Sigmoid colon (tissue), 7 donors: ENCODE data around the gene ACTA1. TPM values are rescaled to one million over a fixed set of nuclear protein-coding genes. Genes with fewer than 3 reads are reported as not detected.

Experiments
- DNase-seq: peaks from one replicate; pipeline ENCODE4 v3.0.0-alpha.2; 2019
- H3K27ac ChIP-seq, 4 donors: fragments of 200-600 bp; sonication (generic); one replicate each; pipeline ENCODE4 v1.5.1; 2016 to 2019; ENCODE audit warnings: mild to moderate bottlenecking in 1 of 4
- H3K27me3 ChIP-seq, 3 donors: fragments of 200-600 bp; sonication (generic); one replicate each; pipeline ENCODE4 v1.5.1; 2019; ENCODE audit warnings: mild to moderate bottlenecking in 1 of 3
- H3K36me3 ChIP-seq, 4 donors: fragments of 200-600 bp; sonication (generic); one replicate each; pipeline ENCODE4 v1.5.1; 2016 to 2019
- H3K4me1 ChIP-seq, 4 donors: fragments of 200-600 bp; sonication (generic); one replicate each; pipeline ENCODE4 v1.5.1; 2017 to 2019
- H3K4me3 ChIP-seq, 4 donors: fragments of 200-600 bp; sonication (generic); one replicate each; pipeline ENCODE4 v1.5.1; 2017 to 2019; ENCODE audit warnings: mild to moderate bottlenecking in 2 of 4, moderate library complexity in 1 of 4
- H3K9me3 ChIP-seq, 4 donors: fragments of 200-600 bp in 3 of 4; sonication (generic) in 3 of 4; one replicate each; pipeline versions ENCODE4 v1.5.1 to v1.6.1; 2013 to 2019
- CTCF ChIP-seq, 4 experiments: fragments of 450-650 bp in 3 of 4; fragments of 200-600 bp in 1 of 4; IDR thresholded peaks; one replicate each; pipeline ENCODE4 v1.5.1; 2016 to 2019; ENCODE audit warnings: antibody characterized with exemption in 4 of 4, mild to moderate bottlenecking in 3 of 4, moderate library complexity in 2 of 4
- EP300 ChIP-seq, 4 donors: sonication (generic); formaldehyde crosslinking; IDR thresholded peaks; one replicate each; pipeline ENCODE4 v1.6.1; 2017; ENCODE audit warnings: antibody characterized with exemption in 4 of 4
- POLR2A ChIP-seq, 2 donors: fragments of 450-650 bp; IDR thresholded peaks; one replicate each; pipeline ENCODE4 v1.6.1; 2016; ENCODE audit warnings: antibody characterized with exemption in 2 of 2, mild to moderate bottlenecking in 2 of 2, moderate library complexity in 2 of 2
- POLR2AphosphoS5 ChIP-seq, 4 donors: sonication (generic); formaldehyde crosslinking; IDR thresholded peaks; one replicate each; pipeline ENCODE4 v1.6.1; 2017; ENCODE audit warnings: antibody characterized with exemption in 4 of 4
- WGBS, 2 donors: extraction: QIAGEN DNeasy Blood & Tissue Kit; methylation state at CpG; one replicate each; pipeline ENCODE4 v1.1.7; 2013; 5-methylcytosine and 5-hydroxymethylcytosine counted together
- intact Hi-C: fragments of 100-400 bp; cut with DNase I; formaldehyde crosslinking; loops from one replicate; pipeline ENCODE4 v1.15.1; 2023
- polyA plus RNA-seq, 3 donors: library from polyadenylated mRNA; stranded (reverse); fragments of 200-250 nt; gene quantifications; one replicate each; pipeline ENCODE4 v1.2.3, GENCODE V29; 2013
- total RNA-seq, 4 donors: library from RNA; depleted of rRNA; stranded (reverse); fragments of >200 nt; gene quantifications; one replicate each; pipeline ENCODE4 v1.1.0, GENCODE V29; 2016
- donor health status: healthy with polysubstance abuse.
- donor health status: Bipolar disorder and iron deficiency.
- donor health status: healthy.

The ACTA1 gene
- total and polyA plus RNA-seq, 7 donors = 0.36 to 36.0 (median 2.9) TPM; not detected in 3

DNA sequence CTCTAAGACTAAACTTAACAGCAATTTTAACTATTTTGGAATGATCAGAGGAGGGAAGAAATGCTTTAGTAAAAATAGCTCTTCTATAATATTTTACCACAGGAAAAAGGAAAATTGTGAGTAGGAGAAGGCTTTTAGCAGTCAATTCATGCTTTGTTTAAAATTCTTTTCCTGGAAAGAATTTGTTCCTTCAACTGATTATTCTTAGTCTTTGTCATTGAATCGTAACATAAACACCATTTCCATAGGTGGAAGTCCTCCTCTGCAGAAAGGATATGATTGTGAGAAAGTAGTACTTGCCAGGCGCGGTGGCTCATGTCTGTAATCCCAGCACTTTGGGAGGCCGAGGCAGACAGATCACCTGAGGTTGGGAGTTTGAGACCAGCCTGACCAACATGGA, 11.9 kb upstream of the ACTA1 start:
- peaks cover 0 to 83% (median 18%) of the 10 kb centered on the region in 4 donors for H3K36me3 ChIP-seq
- H3K27ac ChIP-seq = no peak overlapping the region
- intact Hi-C loops = no loop called here

DNA sequence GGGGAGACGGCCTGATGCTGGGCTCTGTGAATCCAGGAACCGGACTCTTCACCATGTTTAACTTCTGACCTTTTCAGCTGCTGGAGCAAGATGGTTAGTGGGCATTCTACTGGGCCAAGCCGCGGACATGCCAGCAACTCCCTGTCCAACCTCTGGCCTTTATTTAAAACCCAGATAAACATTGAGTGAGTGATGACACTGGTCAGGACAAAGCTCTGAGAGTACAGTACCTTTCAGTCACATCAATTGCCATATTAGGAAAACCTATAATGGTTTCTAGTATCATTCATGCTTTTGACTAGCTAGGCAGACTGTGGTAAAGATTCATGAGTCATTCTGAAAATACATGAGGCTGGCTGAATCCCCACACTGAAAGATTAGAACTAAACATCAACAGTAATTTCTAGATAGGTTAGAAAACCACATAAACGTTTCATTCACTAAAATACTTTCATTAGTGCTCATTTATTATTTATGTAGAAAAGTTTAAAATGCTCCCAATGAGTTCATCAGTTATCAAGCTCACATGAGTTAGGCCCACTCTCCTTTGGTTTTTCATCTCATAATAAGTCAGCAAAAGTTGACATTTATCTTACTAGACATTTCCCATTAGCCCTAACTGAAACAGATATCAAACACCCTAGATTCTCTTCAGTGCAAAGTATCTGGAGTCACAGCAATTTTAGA, 7.1 kb upstream of the ACTA1 start:
- 78 to 81% methylated on average over 5 of the region's 5 CpGs for WGBS, 2 donors
- Histone ChIP-seq H3K27ac (no peak overlapping the region), H3K9me3 (no peaks in the 10 kb centered on the region), H3K36me3 (peaks cover 0 to 58% (median 18%) of the 10 kb centered on the region in 4 donors), H3K4me1 (no peaks in the 10 kb centered on the region), H3K27me3 (no peaks in the 10 kb centered on the region), H3K4me3 (no peak overlapping the region)
- intact Hi-C loops = no loop called here
- DNase-seq = no peak
- TF ChIP-seq CTCF (IDR thresholded peaks at IDR 0.05) = no peak
- TF ChIP-seq EP300 (IDR thresholded peaks at IDR 0.05) = no peak
- TF ChIP-seq POLR2AphosphoS5 (IDR thresholded peaks at IDR 0.05) = no peak
- TF ChIP-seq POLR2A (IDR thresholded peaks at IDR 0.05) = no peak

More for the DNA sequence above, 11.9 kb upstream of the ACTA1 start:
- no peaks in the 10 kb centered on the region for H3K9me3 ChIP-seq
- 93 to 95% methylated on average over 4 of the region's 4 CpGs for WGBS, 2 donors
- no peak for TF ChIP-seq CTCF (IDR thresholded peaks at IDR 0.05)
- no peak overlapping the region for H3K4me3 ChIP-seq
- H3K27me3 ChIP-seq = no peaks in the 10 kb centered on the region
- no peaks in the 10 kb centered on the region for H3K4me1 ChIP-seq
- no peak for DNase-seq

DNA sequence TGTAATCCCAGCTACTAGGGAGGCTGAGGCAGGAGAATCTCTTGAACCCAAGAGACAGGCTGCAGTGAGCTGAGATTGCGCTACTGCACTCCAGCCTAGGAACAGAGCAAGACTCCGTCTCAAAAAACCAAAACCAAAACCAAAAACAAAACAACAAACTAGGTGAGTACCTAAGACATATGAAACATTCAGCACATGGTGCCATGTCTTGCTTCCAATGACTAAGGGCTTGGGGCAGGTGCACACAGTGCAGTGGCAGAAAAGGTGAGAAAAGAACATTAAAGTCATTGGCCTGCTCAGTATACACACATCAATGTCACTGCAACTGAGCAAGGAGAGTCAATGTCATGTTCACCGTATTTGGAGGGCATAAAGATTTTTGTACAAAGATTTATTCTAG, 4.1 kb upstream of the ACTA1 start:
- peaks cover 13 to 28% (median 17%) of the 10 kb centered on the region in 3 donors for H3K27me3 ChIP-seq
- H3K27ac ChIP-seq = no peak overlapping the region
- intact Hi-C loops = no loop called here
- WGBS, 2 donors = 91 to 97% methylated on average over 3 of the region's 3 CpGs
- H3K36me3 ChIP-seq = peaks cover 0 to 32% (median 10%) of the 10 kb centered on the region in 4 donors
- H3K9me3 ChIP-seq = no peaks in the 10 kb centered on the region
- peaks cover 0 to 20% (median 17%) of the 10 kb centered on the region in 4 donors for H3K4me1 ChIP-seq
- no peak for DNase-seq
- no peak overlapping the region for H3K4me3 ChIP-seq
- no peak for TF ChIP-seq POLR2A (IDR thresholded peaks at IDR 0.05)
- TF ChIP-seq CTCF (IDR thresholded peaks at IDR 0.05) = no peak
- no peak for TF ChIP-seq POLR2AphosphoS5 (IDR thresholded peaks at IDR 0.05)
- TF ChIP-seq EP300 (IDR thresholded peaks at IDR 0.05) = no peak

GRCh38 chr1:229437443-229437842, 3.5 kb upstream of the ACTA1 start:
- Histone ChIP-seq H3K4me3 (no peak overlapping the region), H3K36me3 (peaks cover 0 to 27% (median 6%) of the 10 kb centered on the region in 4 donors), H3K9me3 (no peaks in the 10 kb centered on the region), H3K27ac (no peak overlapping the region), H3K27me3 (peaks cover 19 to 34% (median 23%) of the 10 kb centered on the region in 3 donors), H3K4me1 (peaks cover 0 to 26% (median 23%) of the 10 kb centered on the region in 4 donors)
- no peak for TF ChIP-seq POLR2AphosphoS5 (IDR thresholded peaks at IDR 0.05)
- TF ChIP-seq CTCF (IDR thresholded peaks at IDR 0.05) = no peak
- no peak for TF ChIP-seq EP300 (IDR thresholded peaks at IDR 0.05)
- no peak for TF ChIP-seq POLR2A (IDR thresholded peaks at IDR 0.05)
- intact Hi-C loops = no loop called here
- no peak for DNase-seq
- 93 to 95% methylated on average over 2 of the region's 2 CpGs for WGBS, 2 donors

DNA sequence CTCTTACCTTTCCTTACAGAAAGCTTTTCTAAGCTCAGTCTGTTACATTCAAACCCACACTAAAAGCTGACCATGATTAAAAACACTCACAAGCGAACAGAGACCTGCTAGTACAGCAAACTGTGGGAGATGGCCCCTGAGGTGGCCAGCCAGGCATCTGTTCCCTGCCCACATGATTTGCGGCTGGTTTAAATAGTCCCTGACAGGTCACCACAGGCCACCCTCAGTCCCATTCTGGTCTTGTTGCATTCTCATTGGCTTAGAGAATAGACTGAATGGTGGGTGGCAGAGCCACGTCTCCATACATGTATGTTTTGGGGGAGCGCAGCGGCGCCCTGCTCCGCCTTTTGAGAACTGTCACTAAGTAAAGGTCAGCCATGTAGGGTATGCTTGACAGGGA, 2.3 kb upstream of the ACTA1 start:
- Histone ChIP-seq H3K4me1 (peaks cover 0 to 38% (median 35%) of the 10 kb centered on the region in 4 donors), H3K27ac (no peak overlapping the region), H3K4me3 (no peak overlapping the region), H3K9me3 (no peaks in the 10 kb centered on the region), H3K27me3 (peaks cover 31 to 46% (median 36%) of the 10 kb centered on the region in 3 donors), H3K36me3 (peaks cover 0 to 17% (median 6%) of the 10 kb centered on the region in 4 donors)
- intact Hi-C loops = no loop called here
- no peak for DNase-seq
- WGBS, 2 donors = 69 to 73% methylated on average over 7 of the region's 7 CpGs
- no peak for TF ChIP-seq CTCF (IDR thresholded peaks at IDR 0.05)
- no peak for TF ChIP-seq POLR2AphosphoS5 (IDR thresholded peaks at IDR 0.05)
- TF ChIP-seq POLR2A (IDR thresholded peaks at IDR 0.05) = no peak
- TF ChIP-seq EP300 (IDR thresholded peaks at IDR 0.05) = no peak
